GOT3 (cell line): ENCODE measurements around the gene ATRN.

ENCODE experiments used
- DNase-seq: peaks from one replicate; lab custom pipeline; 2025; ENCODE audit warnings: mixed read lengths; lab: John Stamatoyannopoulos, UW

The ATRN gene

GRCh38 chr20:3658716-3659491 lies 188.1 kb downstream of the ATRN start:
- DNase-seq = no peak

- no peak for DNase-seq
These were observed 188.9 kb downstream of the ATRN start for GRCh38 chr20:3659492-3660261.

- DNase-seq = no peak
These were observed 189.6 kb downstream of the ATRN start for GRCh38 chr20:3660262-3661059.

- no peak for DNase-seq
These were observed 190.4 kb downstream of the ATRN start for GRCh38 chr20:3661060-3661813.

GRCh38 chr20:3661814-3662665 lies 191.2 kb downstream of the ATRN start:
- no peak for DNase-seq

GRCh38 chr20:3663031-3663701 lies 192.3 kb downstream of the ATRN start, which contains the start of gene GFRA4:
GFRA4 (minus strand) TSS chr20:3663399; CDS start chr20:3663399, 0 bp downstream.
- no peak for DNase-seq

GRCh38 chr20:3663858-3664257 lies 193.0 kb downstream of the ATRN start:
- no peak for DNase-seq

GRCh38 chr20:3667434-3668037 lies 196.7 kb downstream of the ATRN start:
- DNase-seq = no peak

GRCh38 chr20:3669710-3670367 lies 199.0 kb downstream of the ATRN start:
- no peak for DNase-seq

- no peak for DNase-seq
These were observed 199.7 kb downstream of the ATRN start for GRCh38 chr20:3670511-3670910.

GRCh38 chr20:3670945-3671344 lies 200.1 kb downstream of the ATRN start:
- no peak for DNase-seq

GRCh38 chr20:3671986-3672546 lies 201.2 kb downstream of the ATRN start:
- no peak for DNase-seq

GRCh38 chr20:3672547-3673171 lies 201.8 kb downstream of the ATRN start:
- DNase-seq = no peak

GRCh38 chr20:3673221-3674070 lies 202.6 kb downstream of the ATRN start:
- no peak for DNase-seq

GRCh38 chr20:3674447-3674846 lies 203.6 kb downstream of the ATRN start:
- DNase-seq = no peak

GRCh38 chr20:3674995-3675900 lies 204.4 kb downstream of the ATRN start:
- no peak for DNase-seq
